Activated CD8-positive, alpha-beta memory T cell treated with anti-CD3 and anti-CD28 coated beads, Interleukin-2, amount 50 U/mL, for 4 hours (primary cell): ENCODE results near the gene CDCP2.

ENCODE experiments used
- DNase-seq: peaks from one replicate; pipeline ENCODE4 v3.0.0-alpha.2; 2020

Gene CDCP2

GRCh38 chr1:54152696-54153095 is at the start of gene CDCP2:
Gene CDCP2 (minus strand): TSS chr1:54153000. CDS start chr1:54152922, 78 bp downstream.
- no peak for DNase-seq

GRCh38 chr1:54200519-54200997 is 47.8 kb upstream of the CDCP2 start:
- no peak for DNase-seq

- peak; percentile 86 for DNase-seq
Measured at GRCh38 chr1:54199765-54200518, 47.1 kb upstream of the CDCP2 start, which contains the start of the genes CYB5RL and MRPL37. Gene CYB5RL (minus strand): TSS chr1:54200030. CDS start chr1:54195616, 4,414 bp downstream. Gene MRPL37 (plus strand): TSS chr1:54200167. CDS start chr1:54200244, 77 bp downstream.

- DNase-seq = no peak
Measured at GRCh38 chr1:54199151-54199764, 46.5 kb upstream of the CDCP2 start.

GRCh38 chr1:54193453-54193852 is 40.7 kb upstream of the CDCP2 start:
- DNase-seq = no peak

GRCh38 chr1:54191525-54191924 is 38.7 kb upstream of the CDCP2 start:
- DNase-seq = no peak

- DNase-seq = no peak
Measured at GRCh38 chr1:54190526-54190925, 37.7 kb upstream of the CDCP2 start.

GRCh38 chr1:54188291-54188690 is 35.5 kb upstream of the CDCP2 start:
- DNase-seq = no peak

- no peak for DNase-seq
Measured at GRCh38 chr1:54186056-54186455, 33.3 kb upstream of the CDCP2 start.

- no peak for DNase-seq
Measured at GRCh38 chr1:54180701-54181360, 28.0 kb upstream of the CDCP2 start.

GRCh38 chr1:54178296-54179070 is 25.7 kb upstream of the CDCP2 start:
- DNase-seq = no peak

- no peak for DNase-seq
Measured at GRCh38 chr1:54177726-54178125, 24.9 kb upstream of the CDCP2 start.

- no peak for DNase-seq
Measured at GRCh38 chr1:54176621-54177327, 24.0 kb upstream of the CDCP2 start.

- no peak for DNase-seq
Measured at GRCh38 chr1:54174106-54174505, 21.3 kb upstream of the CDCP2 start.

- DNase-seq = no peak
Measured at GRCh38 chr1:54173681-54174080, 20.9 kb upstream of the CDCP2 start.

- DNase-seq = no peak
Measured at GRCh38 chr1:54172614-54173599, 20.1 kb upstream of the CDCP2 start.

GRCh38 chr1:54171606-54172005 is 18.8 kb upstream of the CDCP2 start:
- no peak for DNase-seq

- DNase-seq = no peak
Measured at GRCh38 chr1:54171016-54171415, 18.2 kb upstream of the CDCP2 start.

GRCh38 chr1:54169068-54169467 is 16.3 kb upstream of the CDCP2 start:
- no peak for DNase-seq

- no peak for DNase-seq
Measured at GRCh38 chr1:54168206-54168965, 15.6 kb upstream of the CDCP2 start.
